EL (cell line): Measurements from ENCODE around the gene MOB1B.
A peak's percentile ranks its signal among the peaks of the same experiment; 100 is the strongest.
"Not testable (repeated sequence)": the region's sequence is repeated elsewhere in the genome, so short reads cannot be mapped to it uniquely, and the experiment has no call there.

Experiments
- DNase-seq: peaks from one replicate; pipeline ENCODE4 v3.0.0-alpha.2; 2016

The MOB1B gene

GRCh38 chr4:70958681-70959080 lies 56.5 kb downstream of the MOB1B start:
- DNase-seq: peak; percentile 81

- DNase-seq: no peak
Measured at GRCh38 chr4:70969076-70969475, 66.9 kb downstream of the MOB1B start.

GRCh38 chr4:70976252-70976651 lies 74.1 kb downstream of the MOB1B start:
- DNase-seq: no peak

- no peak for DNase-seq
Measured at GRCh38 chr4:70979445-70980008, 77.4 kb downstream of the MOB1B start.

GRCh38 chr4:70980196-70980595 lies 78.0 kb downstream of the MOB1B start:
- no peak for DNase-seq

GRCh38 chr4:70984106-70984505 lies 81.9 kb downstream of the MOB1B start:
- no peak for DNase-seq

GRCh38 chr4:70984589-70984988 lies 82.4 kb downstream of the MOB1B start:
- DNase-seq: no peak

GRCh38 chr4:70991596-70991995 lies 89.4 kb downstream of the MOB1B start:
- no peak for DNase-seq

GRCh38 chr4:70992391-70992881 lies 90.3 kb downstream of the MOB1B start:
- no peak for DNase-seq

- DNase-seq: peak; percentile 93
Measured at GRCh38 chr4:70993181-70994068, 91.3 kb downstream of the MOB1B start, which contains the start of gene DCK. Gene DCK (plus strand): TSS chr4:70993649. CDS start chr4:70993836, 187 bp downstream.

GRCh38 chr4:70994069-70994366 lies 91.8 kb downstream of the MOB1B start:
- DNase-seq: no peak

- peak; percentile 17 for DNase-seq
Measured at GRCh38 chr4:70994387-70995099, 92.4 kb downstream of the MOB1B start.

GRCh38 chr4:70996018-70996360 lies 93.8 kb downstream of the MOB1B start:
- DNase-seq: no peak

- no peak for DNase-seq
Measured at GRCh38 chr4:70997036-70997435, 94.9 kb downstream of the MOB1B start.

- DNase-seq: no peak
Measured at GRCh38 chr4:70997546-70997945, 95.4 kb downstream of the MOB1B start.

GRCh38 chr4:70999639-71000038 lies 97.5 kb downstream of the MOB1B start:
- DNase-seq: not testable (repeated sequence)

GRCh38 chr4:71001363-71001762 lies 99.2 kb downstream of the MOB1B start:
- DNase-seq: not testable (repeated sequence)

GRCh38 chr4:71004281-71004851 lies 102.2 kb downstream of the MOB1B start:
- no peak for DNase-seq

- DNase-seq: not testable (repeated sequence)
Measured at GRCh38 chr4:71005025-71005424, 102.9 kb downstream of the MOB1B start.

- no peak for DNase-seq
Measured at GRCh38 chr4:71006203-71006907, 104.2 kb downstream of the MOB1B start.

GRCh38 chr4:71008196-71008595 lies 106.0 kb downstream of the MOB1B start:
- no peak for DNase-seq

- peak; percentile 67 for DNase-seq
Measured at GRCh38 chr4:71009086-71009485, 106.9 kb downstream of the MOB1B start.
